HG03039 (cell line): Measurements from ENCODE around the gene PDHX.
"Not testable (repeated sequence)": the region's sequence is repeated elsewhere in the genome, so short reads cannot be mapped to it uniquely, and the experiment has no call there.

Experiments
- ATAC-seq: cut with Tn5 transposase; IDR thresholded peaks from one replicate; pipeline ENCODE4 v1.9.1; 2021; ENCODE audit warnings: mild to moderate bottlenecking, moderate library complexity; ENCODE audit not compliant: unreplicated experiment

The PDHX gene

DNA sequence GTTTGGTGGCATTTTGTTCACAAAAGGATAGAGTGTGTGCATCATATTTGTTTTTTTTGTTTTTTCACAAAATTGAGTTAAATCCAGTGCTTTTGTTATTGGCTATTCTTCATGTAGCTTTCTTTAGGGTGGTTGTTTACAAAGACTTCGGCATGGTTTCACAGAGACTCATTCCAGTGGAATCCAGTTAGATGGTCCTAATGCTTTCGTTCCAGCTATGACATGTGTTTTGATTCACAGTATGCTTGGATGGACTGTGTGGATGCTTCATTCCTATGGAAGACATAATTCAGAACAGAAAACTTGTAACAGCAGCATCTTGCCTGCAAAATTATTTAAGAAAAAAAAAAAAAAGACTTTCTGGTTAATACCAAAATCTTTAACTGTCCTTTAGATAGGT is 97.9 kb downstream of the PDHX start:
- no peak for ATAC-seq

DNA sequence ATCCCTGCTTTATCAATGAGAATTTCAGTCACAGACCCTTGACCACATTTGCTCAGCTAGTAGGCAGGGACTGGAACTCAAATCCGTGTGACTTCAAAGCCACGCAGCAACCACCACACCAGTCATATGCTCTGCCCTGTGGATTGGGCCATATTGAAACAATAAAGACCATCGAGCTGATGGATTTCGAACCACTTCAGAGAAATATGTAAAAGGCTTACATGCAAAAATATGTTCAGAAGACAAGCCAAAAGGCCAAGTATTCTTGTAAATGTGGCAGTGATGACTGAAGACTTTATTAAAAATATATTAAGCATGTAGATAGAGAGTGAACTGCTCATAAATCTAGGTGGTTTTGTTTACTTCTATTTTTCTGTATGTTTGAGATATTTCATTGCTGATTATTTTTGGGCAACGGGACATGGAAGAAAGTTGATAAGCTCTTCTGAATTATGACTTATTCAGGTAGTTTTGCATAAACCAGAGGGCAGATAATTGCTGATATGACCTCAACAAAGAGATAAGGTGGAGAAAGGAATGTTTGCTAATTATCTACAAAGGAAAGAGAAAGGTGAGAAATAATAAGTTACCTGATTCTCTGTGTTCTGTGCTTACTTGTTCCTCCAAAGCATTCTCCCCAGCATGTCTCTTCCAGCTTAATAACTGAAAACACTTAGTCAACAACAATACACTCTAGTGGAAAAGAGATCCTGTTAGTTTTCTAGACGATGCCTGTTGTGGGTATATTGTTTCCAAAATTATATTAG is 99.4 kb downstream of the PDHX start:
- ATAC-seq = no peak

DNA sequence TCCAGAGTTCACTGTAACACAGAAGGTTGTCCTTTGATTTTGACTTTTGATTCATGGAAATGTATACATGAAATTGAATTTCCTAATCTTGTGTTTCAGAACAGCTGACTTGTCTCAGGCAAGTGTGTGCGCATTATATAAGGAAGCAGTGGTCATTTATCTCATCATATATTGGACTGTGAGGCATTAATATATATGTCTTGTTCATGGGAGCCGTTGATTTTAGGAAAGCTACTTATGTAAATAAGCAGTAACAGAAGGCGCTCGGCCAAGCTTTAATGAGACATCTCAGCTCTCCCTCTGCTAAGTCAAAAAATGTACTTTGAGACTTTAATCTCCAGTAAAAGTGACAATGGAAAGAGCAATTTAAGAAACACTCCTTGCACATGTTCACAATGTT is 100.5 kb downstream of the PDHX start:
- ATAC-seq = no peak

DNA sequence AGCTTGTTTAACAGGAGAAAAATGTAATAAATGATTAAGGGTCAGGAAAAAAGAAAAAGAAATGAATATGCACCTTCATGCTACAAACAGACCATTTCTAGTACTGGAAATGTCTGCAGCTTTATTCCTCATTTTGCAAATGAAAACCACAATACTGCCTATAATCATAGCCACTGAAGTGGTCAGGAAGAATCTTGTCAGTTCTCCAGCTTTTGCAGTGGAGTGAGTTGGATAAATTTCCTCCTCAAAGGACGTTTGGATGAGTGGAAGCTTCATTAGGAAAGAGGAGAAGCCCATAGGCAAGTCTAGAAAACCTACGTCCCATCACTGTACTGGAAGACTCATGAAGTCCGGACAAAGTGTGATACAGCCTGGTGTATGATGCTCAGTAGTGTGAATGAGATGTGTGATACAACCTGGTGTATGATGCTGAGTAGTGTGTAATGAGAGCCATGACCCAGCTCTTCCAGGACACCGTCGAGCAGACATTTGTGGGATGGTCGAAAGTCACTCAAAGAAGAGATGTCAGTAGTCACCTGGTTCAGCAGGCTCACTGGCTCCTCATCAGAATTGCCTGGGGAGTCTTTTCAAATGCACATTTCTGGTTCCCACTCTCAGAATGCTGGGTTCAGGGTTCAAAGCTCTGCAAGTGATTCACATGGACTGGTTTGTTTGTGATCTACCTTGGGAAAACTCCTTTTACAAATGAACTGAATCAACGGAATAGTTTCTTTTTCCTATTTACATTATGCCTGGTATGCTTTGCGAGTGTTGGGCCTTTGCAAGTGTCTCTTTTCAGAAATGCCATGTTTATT is 101.3 kb downstream of the PDHX start:
- no peak for ATAC-seq

DNA sequence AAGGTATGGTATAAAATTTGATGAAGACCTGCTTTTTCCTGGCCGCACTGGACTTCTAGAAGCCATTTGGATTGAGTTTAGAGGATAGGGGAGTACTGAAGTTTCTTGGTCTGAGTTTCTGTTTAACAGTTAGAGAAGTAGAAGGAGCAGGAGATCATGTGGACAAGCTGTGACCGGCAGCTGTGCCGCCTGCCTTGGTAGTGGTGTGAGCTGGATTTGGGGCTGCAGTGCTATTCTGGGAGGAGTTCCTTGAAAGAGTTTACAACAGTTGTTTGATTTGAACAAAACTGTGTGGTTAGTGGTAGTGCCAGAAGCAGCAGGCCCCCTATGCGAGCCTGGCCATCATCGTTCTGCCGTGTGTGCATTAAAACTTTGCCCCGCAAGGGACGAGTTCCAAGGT is 105.2 kb downstream of the PDHX start:
- no peak for ATAC-seq

DNA sequence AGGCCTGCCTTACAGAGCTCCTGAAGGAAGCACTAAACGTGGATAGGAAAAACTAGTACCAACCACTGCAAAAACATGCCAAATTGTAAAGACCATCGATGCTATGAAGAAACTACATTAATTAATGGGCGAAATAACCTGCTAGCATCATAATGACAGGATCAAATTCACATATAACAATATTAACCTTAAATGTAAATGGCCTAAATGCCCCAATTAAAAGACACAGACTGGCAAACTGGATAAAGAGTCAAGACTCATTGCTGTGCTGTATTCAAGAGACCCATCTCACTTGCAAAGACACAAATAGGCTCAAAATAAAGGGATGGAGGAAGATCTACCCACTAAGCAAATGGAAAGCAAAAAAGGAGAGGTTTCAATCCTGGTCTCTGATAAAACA is 107.5 kb downstream of the PDHX start:
- not testable (repeated sequence) for ATAC-seq

DNA sequence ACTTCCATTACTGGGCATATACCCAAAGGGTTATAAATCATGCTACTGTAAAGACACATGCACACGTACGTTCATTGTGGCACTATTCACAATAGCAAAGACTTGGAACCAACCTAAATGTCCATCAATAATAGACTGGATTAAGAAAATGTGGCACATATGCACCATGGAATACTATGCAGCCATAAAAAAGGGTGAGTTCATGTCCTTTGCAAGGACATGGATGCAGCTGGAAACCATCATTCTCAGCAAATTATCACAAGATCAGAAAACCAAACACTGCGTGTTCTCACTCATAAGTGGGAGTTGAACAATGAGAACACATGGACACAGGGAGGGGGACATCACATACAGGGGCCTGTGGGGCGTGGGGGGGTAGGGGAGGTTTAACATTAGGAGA is 111.6 kb downstream of the PDHX start:
- not testable (repeated sequence) for ATAC-seq

DNA sequence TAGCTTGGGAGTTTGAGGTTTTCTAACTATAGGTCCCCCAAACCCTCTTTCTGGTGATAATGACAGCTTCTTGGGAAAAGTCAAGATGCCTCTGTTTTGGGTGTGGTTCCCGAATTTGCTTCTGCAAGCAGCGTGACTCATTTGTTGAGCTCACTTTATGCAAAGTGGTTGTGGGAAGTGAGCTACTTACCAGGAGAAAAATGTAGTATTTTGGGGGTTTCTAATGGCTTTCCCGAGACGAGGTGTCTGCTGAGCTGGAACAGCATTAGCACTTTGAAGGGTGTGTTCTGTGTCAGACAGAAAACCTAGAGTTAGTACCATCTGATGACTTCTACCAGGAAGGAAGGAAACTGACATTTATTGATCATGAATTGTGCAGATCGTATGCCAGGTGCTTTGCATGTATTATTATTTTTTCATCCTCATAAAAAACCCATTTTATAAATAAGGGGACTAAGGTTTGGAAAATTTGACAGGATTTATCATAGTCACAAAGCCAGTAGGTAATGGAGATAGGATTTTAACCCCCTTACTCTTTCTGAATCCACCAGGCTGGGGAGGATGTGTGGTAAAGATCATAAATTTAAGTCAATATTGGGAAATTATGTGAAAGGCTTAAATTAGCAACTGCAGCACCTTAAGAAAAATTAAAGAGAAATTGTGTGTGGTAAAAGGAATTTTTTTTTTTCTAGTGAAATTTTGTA is 113.7 kb downstream of the PDHX start:
- ATAC-seq = peak; percentile 86

DNA sequence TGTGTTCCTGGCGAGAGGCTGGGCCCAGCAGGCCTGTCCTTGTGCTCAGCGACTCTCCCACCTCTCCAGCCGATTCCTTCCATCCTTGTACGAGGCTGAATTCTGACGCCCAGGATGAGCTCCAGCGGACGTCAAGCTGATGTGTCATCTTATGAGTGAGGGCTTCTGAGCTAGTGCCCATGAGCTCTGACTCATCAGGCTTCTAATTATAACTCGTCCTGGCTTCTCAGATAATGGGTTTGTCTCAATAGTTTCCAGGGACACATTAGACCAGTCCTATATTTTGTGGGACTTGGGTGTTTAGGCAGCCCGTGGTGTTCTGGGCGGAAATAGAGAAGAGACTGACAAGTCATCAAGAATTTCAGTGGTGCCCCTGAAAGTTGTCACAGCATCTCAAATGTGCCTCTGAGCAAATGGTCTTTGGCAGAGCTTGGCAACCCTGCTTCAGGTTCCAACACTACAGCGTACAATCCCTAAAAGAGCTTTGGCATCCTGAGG is 114.3 kb downstream of the PDHX start:
- ATAC-seq = no peak

DNA sequence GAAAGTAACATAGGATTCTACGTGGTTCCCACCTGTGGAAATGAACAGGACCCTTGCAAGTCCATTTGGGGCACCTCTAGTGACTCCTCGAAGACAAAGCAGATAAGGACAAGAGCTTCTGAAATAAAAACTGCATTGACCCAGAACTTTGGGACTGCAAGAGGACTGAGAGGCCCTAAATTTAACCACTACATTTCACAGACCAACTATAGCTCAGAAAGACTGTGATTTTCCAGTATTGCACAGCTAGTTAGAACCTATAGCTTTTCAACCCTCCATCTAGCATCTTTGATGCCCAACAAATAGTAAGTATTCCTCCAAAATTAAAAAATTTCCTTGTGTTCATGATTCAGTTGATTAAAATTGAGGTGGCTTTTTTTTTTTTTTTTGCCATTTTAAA is 114.9 kb downstream of the PDHX start:
- ATAC-seq = no peak

DNA sequence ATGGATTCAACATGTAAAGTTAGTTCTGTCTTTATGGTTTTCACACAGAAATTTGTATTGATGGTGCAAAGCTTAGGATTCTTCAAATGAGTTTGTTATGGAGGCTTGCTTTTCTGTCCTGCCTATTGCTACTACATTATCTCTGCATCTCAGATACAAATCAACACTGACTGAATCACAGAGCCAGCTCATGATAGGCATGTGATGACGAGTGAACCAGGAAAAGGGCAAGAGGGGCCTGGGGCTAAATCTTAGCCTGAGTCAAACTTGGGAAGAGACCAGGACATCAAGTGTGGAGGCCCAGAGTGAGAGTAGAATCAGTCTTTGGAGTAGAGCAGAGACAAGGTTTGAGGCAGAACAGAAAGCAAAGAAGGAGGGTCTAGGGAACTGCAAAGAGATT is 115.4 kb downstream of the PDHX start:
- ATAC-seq = no peak

DNA sequence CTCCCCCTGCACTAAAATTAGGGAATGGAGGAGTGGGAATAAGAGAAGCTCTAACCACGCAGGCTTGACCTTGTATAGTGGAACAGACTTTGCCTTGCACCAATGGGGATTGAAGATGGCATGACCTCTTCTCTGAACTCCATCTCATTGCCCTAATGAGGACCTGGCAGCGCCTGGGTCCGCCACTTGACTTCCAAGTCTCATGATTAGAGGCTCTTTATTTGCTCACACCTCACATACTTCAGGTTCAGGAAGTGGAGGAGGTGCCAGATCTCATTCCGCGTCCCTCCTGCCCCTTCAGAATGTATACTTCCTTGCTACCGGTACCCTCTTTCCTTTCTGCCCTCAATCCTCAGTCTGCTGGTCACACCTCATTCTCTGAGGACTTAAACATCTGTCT is 116.6 kb downstream of the PDHX start:
- no peak for ATAC-seq

DNA sequence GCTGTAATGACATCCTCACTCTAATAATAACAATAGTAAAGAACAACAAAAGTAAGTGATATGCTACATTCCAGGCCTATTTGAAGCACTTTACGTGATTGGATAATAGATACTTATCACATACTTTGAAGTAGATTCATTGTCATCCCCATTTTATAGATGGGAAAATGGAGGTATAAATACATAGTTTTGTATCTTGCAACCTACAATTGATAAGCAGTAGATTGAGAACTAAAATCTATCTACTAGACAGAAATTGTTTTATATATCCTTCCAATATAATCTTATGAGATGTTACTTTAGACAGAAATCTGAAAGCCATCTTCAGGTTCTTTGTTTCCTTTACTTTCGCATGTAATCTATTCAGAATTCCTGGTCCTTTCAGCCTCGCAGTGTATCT is 118.0 kb downstream of the PDHX start:
- no peak for ATAC-seq

DNA sequence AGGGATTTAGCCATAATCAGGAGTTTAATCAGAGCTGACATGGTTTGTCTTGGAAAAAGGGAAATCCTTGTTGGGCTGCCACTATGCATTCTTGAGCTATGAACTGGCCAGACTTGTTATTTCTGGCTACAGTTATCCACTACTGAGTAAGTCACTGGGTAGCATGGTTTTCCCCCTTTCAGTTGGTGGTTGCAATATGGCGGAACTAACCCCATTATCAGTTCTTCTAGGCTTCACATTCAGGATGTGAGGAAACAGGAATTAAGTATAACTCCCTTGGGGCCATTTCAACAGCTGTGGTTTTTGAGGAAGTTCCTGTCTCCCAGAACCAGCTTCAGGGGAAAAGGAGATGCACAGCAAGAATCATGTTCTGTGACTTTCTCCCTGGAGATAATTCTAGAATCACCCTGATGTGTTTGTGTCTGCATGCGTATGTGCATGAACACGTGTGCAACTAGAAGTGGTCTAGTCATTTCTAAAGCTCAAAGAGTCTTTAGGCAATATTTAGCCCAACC is 119.5 kb downstream of the PDHX start:
- no peak for ATAC-seq

DNA sequence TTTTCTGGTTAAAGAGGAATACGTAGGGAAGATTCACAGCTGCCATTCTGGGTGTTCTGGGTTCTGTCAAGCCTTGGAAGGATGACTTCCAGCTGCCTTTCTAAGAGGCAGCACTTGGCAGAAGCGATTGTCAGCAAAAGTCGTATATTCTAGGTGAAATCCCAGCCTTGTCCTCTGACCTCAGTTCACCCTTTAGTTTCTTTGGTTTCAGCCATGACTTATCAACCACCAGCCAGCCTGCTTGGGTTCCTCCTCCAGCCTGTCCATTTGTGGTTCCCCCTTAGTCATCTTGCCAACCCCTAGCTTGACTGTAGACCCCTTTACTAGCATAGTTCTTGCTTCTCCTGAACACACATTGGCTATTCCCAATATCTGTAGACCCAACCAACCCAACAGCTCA is 120.2 kb downstream of the PDHX start:
- no peak for ATAC-seq

DNA sequence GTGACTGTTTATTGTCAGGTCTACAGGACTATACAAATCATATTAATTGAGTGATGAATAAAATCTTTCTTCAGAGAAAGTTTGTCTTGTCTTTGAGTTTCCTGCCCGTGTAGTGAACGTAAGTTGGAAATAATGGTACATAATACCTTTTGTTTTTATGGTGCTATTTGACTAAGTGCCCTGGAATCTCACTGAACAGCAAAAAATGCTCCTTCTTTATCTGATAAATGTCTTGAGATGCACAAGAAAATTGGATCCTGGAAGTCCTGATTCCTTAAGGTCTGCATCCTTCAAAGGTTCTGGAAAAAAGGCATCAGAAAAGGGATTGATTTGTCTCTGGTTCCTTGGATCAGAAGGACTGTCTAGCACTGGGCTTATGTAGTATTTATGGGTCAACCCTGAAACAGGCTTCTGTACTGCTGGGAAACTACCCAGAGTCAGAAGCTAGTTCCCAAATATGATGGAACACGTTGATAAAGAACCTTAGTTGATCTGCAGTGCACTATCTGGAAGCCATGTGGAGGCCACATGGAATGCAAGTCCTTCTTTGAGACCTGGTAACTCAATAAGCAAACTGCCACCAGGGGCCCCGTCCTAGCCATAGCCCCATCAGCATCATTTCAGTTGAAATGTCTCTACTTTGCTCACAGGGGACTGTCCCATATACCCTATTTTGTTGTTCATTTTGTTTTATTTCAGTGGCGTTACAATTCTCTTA is 122.0 kb downstream of the PDHX start:
- no peak for ATAC-seq

DNA sequence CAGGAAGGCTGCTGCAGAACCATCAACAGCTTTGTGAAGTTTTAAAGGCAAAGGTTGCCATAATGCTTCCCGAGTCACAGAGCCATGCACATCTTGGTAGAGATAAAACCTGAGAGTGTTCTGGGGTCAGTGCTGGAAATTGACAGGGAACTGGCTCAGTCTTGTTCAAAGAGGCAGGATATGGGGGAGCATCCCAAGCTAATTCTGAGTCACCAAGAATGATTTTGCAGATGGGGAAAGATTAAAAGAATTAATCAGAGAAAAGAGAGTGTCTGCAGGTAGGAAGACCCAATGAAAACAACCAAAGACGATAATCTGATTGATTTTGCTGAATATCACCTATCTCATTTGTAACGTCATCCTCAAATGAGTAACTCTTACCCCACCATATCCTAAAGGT is 122.7 kb downstream of the PDHX start:
- no peak for ATAC-seq

DNA sequence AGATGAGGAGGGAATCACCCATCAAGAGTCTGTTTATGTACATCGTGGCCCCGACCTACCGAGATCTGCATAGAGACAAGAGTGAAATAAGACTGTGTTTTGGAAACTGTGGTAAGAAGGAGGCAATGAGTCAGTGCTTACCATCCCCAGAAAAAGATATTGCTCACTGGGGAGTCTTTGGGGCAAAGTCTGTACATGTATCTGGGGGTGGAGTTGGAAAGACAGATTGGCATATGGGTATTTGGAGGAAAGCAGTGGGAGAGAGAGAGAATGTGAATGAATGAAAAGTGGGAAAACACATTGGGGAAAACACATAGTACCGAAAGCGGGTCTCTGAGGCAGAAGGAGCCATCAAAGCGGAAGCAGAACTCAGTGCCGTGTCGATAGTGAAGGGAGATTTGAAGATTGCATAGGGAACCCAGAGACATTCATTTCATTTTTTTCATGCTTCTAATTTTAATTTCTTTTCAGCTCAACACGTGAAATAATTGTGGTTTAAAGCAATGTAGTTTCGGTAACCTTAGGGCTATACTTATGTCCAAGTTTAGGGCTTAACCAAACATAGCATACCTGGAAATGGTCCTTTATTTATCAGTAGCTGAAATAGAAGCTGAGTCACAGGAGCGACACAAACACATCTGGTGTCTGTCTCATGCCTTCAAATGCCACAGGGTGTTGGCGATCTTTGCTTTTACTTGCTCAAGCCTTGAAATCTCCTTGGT is 124.0 kb downstream of the PDHX start:
- peak; percentile 59 for ATAC-seq

DNA sequence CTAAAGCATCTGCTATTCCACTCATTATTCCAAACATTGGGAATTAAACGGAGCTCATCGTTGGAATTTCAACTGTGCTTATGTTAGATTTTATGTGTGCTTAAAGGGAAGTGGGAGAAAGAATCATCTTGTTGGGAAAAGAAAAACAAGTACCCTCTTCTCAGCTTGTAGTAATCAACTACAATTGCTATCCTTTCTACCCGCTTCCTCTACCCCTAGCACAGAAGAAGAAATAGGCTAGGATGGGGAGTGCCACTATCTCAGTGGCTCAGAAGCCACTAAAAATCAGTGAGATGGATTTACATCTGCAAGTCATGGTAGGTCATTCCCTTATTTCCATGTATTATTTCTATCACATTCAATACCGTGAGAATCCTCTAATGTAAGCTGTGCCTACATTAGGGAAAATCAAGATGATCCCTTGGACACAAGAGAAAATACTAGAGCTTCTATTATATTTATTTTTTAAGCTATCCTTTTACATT is 124.7 kb downstream of the PDHX start:
- no peak for ATAC-seq

DNA sequence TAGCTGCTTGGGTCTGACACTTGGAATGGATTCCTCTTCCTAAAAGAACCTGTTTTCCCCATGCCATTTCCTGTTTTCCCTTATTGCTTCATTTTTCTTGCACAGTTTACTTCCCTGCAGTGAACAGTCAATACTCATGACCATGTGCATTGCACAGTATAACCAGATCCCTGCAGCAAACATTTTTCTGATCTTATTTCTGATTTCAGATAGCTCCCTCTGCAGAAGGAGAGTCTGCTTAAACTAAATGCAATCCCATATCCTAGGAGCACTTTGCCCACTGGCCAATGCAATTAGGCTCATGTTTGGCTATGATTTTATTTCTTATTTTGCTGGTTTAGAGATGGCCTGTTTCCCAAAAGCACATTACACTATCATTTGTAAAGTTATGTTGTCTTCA is 125.8 kb downstream of the PDHX start:
- ATAC-seq = no peak
